Natural killer cell (primary cell): ENCODE results near the gene CEP128. TPM values are rescaled to one million over a fixed set of nuclear protein-coding genes. Genes with fewer than 3 reads are reported as not detected.

Experiments
- ATAC-seq, 3 donors: fragments of 150-1000 bp in 2 of 3; fragments of 200-7000 bp in 1 of 3; cut with Tn5 transposase; 1 replicate in 1 of 3; 2 replicates in 2 of 3; pipeline ENCODE4 v1.10.0; 2021; ENCODE audit warnings: mild to moderate bottlenecking in 2 of 3, moderate library complexity in 2 of 3
- DNase-seq, 2 donors: peaks; one replicate each; pipeline versions ENCODE4 v3.0.0 to v3.0.0-alpha.2; 2013 to 2021; ENCODE audit warnings: mixed read lengths in 1 of 2
- H3K27ac ChIP-seq: one replicate; pipeline ENCODE4 v1.5.1; 2013; ENCODE audit warnings: mild to moderate bottlenecking, low read length
- H3K27me3 ChIP-seq: one replicate; pipeline ENCODE4 v1.6.1; 2013; ENCODE audit warnings: low read length; ENCODE audit not compliant: control insufficient read depth, insufficient read depth
- H3K36me3 ChIP-seq: one replicate; pipeline ENCODE4 v1.6.1; 2013; ENCODE audit warnings: low read length; ENCODE audit not compliant: control insufficient read depth, insufficient read depth
- H3K4me1 ChIP-seq: one replicate; pipeline ENCODE4 v1.6.1; 2013; ENCODE audit warnings: low read length; ENCODE audit not compliant: control insufficient read depth, insufficient read depth
- H3K4me3 ChIP-seq: one replicate; pipeline ENCODE4 v1.5.1; 2013; ENCODE audit warnings: low read length
- H3K9me3 ChIP-seq: one replicate; pipeline ENCODE4 v1.6.1; 2013; ENCODE audit warnings: low read length; ENCODE audit not compliant: control insufficient read depth, insufficient read depth
- H3K27ac Mint-ChIP-seq, 2 donors: one replicate each; pipeline ENCODE4 v1.8.0; 2022; ENCODE audit warnings: mild to moderate bottlenecking in 2 of 2, mixed read lengths in 2 of 2, moderate library complexity in 1 of 2
- H3K27me3 Mint-ChIP-seq, 2 donors: one replicate each; pipeline ENCODE4 v1.8.0; 2022; ENCODE audit warnings: low read depth in 2 of 2, mixed read lengths in 2 of 2
- H3K36me3 Mint-ChIP-seq: one replicate; pipeline ENCODE4 v1.8.0; 2022; ENCODE audit warnings: mixed read lengths
- H3K4me1 Mint-ChIP-seq, 2 donors: one replicate each; pipeline ENCODE4 v1.8.0; 2022; ENCODE audit warnings: mixed read lengths in 2 of 2
- H3K4me3 Mint-ChIP-seq: one replicate; pipeline ENCODE4 v1.8.0; 2022; ENCODE audit warnings: mild to moderate bottlenecking, moderate library complexity, mixed read lengths
- H3K9me3 Mint-ChIP-seq, 2 donors: one replicate each; pipeline ENCODE4 v1.8.0; 2022; ENCODE audit warnings: mixed read lengths in 2 of 2
- CTCF ChIP-seq: fragments of 200-600 bp; IDR thresholded peaks from one replicate; pipeline ENCODE4 v1.8.0; 2022; ENCODE audit warnings: antibody characterized with exemption
- WGBS: methylation state at CpG from one replicate; pipeline ENCODE4 v1.1.7; 2013; ENCODE audit warnings: missing lambda C conversion rate; ENCODE audit not compliant: insufficient coverage; 5-methylcytosine and 5-hydroxymethylcytosine counted together
- intact Hi-C: fragments of 100-400 bp; cut with micrococcal nuclease; formaldehyde crosslinking; loops from one replicate; pipeline ENCODE4 v1.14.2; 2022
- total RNA-seq, 4 donors: library from RNA; stranded (reverse); fragments of 120-200 nt in 1 of 4; gene quantifications; one replicate each; pipeline versions ENCODE4 v1.2.3 to v1.2.4, GENCODE V29; 2013 to 2022

The CEP128 gene
- total RNA-seq, 3 donors from 2014 or later (not counting 1 experiment from before 2014, with no cell fraction given): 14.4 to 16.7 (median 15.6) TPM

DNA sequence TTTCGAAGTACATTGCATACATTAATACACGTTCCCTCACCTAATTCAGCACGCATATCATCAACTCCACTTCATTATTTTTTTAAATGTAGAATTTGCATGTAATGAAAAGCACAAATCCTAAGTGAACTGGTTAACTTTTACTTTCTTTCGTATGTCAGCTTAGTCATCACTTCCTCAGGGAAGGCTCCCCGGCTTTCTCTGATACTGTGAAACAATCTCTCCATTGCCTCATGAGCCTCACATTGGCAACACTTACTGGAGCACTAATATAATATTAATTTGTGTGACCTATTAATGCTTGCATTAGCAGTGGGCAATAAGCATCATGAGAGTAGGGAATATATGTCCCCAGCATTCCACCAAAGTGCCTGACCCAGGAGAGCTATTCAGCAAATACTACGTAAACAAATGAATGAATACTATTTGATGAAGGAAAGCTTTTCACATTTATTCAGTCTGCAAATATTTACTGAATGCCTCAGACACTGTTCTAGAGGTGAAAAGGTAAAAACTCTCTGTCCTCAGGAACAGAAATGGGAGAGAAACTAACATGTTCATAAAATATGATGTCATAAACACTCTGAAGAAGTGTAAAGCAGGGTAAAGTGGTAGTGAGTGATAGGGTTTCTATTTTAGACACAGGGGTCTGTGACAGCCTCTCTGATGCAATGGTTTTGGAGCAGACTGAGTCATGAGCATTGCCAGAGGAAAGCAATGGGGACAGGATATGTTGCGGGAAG lies 402.7 kb downstream of the CEP128 start:
- Histone ChIP-seq H3K4me1 (no peaks in the 10 kb centered on the region), H3K4me3 (no peak overlapping the region), H3K9me3 (peaks cover 8% of the 10 kb centered on the region), H3K27me3 (no peaks in the 10 kb centered on the region), H3K36me3 (no peaks in the 10 kb centered on the region), H3K27ac (no peak overlapping the region)
- Mint-ChIP-seq H3K36me3 (peaks cover 7% of the 10 kb centered on the region), H3K4me1 (peaks cover 0 to 5% of the 10 kb centered on the region in 2 donors), H3K27me3 (no peaks in the 10 kb centered on the region), H3K27ac (no peak overlapping the region), H3K4me3 (no peak overlapping the region), H3K9me3 (peaks cover 9 to 13% of the 10 kb centered on the region in 2 donors)
- 94% methylated on average over 5 of the region's 7 CpGs for WGBS
- DNase-seq: no peak
- no peak for ATAC-seq
- no peak for TF ChIP-seq CTCF
- intact Hi-C loops: no loop called here

DNA sequence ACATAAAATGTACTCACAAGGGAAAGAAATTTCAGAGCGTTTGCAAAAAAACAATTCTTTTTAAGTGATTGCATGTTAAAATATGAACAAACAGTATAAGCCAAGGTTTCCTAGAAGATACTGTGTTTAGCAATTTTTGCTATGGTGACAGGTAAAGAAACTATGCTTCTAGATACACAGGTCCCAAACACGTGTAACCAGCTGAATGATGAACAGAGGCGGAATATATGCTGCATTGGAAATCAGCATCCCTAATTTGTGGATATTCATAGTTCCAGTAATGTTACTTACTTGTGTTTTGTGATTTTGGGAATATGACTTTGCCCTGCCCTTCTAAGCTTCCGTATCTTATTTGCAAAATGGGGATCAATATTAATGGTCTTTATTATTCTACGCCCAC lies 403.9 kb downstream of the CEP128 start:
- no peak overlapping the region for H3K27ac Mint-ChIP-seq
- no peak overlapping the region for H3K4me3 ChIP-seq
- no peak for TF ChIP-seq CTCF
- 100% methylated on average over 3 of the region's 5 CpGs for WGBS
- H3K36me3 Mint-ChIP-seq: peaks cover 7% of the 10 kb centered on the region
- intact Hi-C loops: no loop called here
- H3K9me3 Mint-ChIP-seq: peaks cover 9 to 13% of the 10 kb centered on the region in 2 donors
- H3K4me1 Mint-ChIP-seq: peaks cover 0 to 5% of the 10 kb centered on the region in 2 donors
- no peaks in the 10 kb centered on the region for H3K27me3 ChIP-seq
- DNase-seq: no peak
- peaks cover 8% of the 10 kb centered on the region for H3K9me3 ChIP-seq
- H3K27me3 Mint-ChIP-seq: no peaks in the 10 kb centered on the region
- no peak for ATAC-seq
- no peak overlapping the region for H3K4me3 Mint-ChIP-seq
- no peaks in the 10 kb centered on the region for H3K36me3 ChIP-seq
- no peak overlapping the region for H3K27ac ChIP-seq
- H3K4me1 ChIP-seq: no peaks in the 10 kb centered on the region

- DNase-seq: no peak
- WGBS: 83% methylated on average over 4 of the region's 4 CpGs
- TF ChIP-seq CTCF: no peak
Measured at GRCh38 chr14:80536456-80536855, 405.1 kb downstream of the CEP128 start.

GRCh38 chr14:80535171-80535570 lies 406.4 kb downstream of the CEP128 start:
- no peak overlapping the region for H3K27ac ChIP-seq
- DNase-seq: no peak
- 80% methylated on average over 1 of the region's 4 CpGs for WGBS
- ATAC-seq: no peak
- Mint-ChIP-seq H3K27ac (no peak overlapping the region), H3K4me3 (no peak overlapping the region), H3K4me1 (peaks cover 0 to 5% of the 10 kb centered on the region in 2 donors), H3K27me3 (no peaks in the 10 kb centered on the region), H3K9me3 (peaks cover 6 to 7% of the 10 kb centered on the region in 2 donors), H3K36me3 (peaks cover 6% of the 10 kb centered on the region)
- H3K27me3 ChIP-seq: no peaks in the 10 kb centered on the region
- H3K4me3 ChIP-seq: no peak overlapping the region
- peaks cover 2% of the 10 kb centered on the region for H3K9me3 ChIP-seq
- intact Hi-C loops: no loop called here
- H3K4me1 ChIP-seq: no peaks in the 10 kb centered on the region
- no peaks in the 10 kb centered on the region for H3K36me3 ChIP-seq
- no peak for TF ChIP-seq CTCF

More at GRCh38 chr14:80536456-80536855, 405.1 kb downstream of the CEP128 start:
- peaks cover 0 to 5% of the 10 kb centered on the region in 2 donors for H3K4me1 Mint-ChIP-seq
- no peak overlapping the region for H3K4me3 ChIP-seq
- H3K36me3 Mint-ChIP-seq: peaks cover 3% of the 10 kb centered on the region
- no peak for ATAC-seq
- H3K27ac Mint-ChIP-seq: no peak overlapping the region
- no peaks in the 10 kb centered on the region for H3K27me3 ChIP-seq
- peaks cover 8% of the 10 kb centered on the region for H3K9me3 ChIP-seq
- no peaks in the 10 kb centered on the region for H3K4me1 ChIP-seq
- no peaks in the 10 kb centered on the region for H3K36me3 ChIP-seq
- peaks cover 7 to 10% of the 10 kb centered on the region in 2 donors for H3K9me3 Mint-ChIP-seq
- H3K27ac ChIP-seq: no peak overlapping the region
- H3K4me3 Mint-ChIP-seq: no peak overlapping the region
- intact Hi-C loops: no loop called here
- no peaks in the 10 kb centered on the region for H3K27me3 Mint-ChIP-seq
